Skeletal muscle satellite cell (primary cell): Measurements from ENCODE around the gene ATG2B.
"Not testable (repeated sequence)": the region's sequence is repeated elsewhere in the genome, so short reads cannot be mapped to it uniquely, and the experiment has no call there.

Experiments used
- H3K27me3 ChIP-seq: 2 replicates; pipeline ENCODE4 v1.7.0; 2013; ENCODE audit warnings: low read length; ENCODE audit not compliant: control insufficient read depth, insufficient read depth
- H3K36me3 ChIP-seq: 2 replicates; pipeline ENCODE4 v1.7.0; 2013; ENCODE audit warnings: mild to moderate bottlenecking, control low read depth, low read length; ENCODE audit not compliant: insufficient read depth
- H3K4me1 ChIP-seq: 2 replicates; pipeline ENCODE4 v1.7.0; 2013; ENCODE audit warnings: low read length; ENCODE audit not compliant: control insufficient read depth, insufficient read depth
- H3K4me2 ChIP-seq: 2 replicates; pipeline ENCODE4 v1.7.0; 2013; ENCODE audit warnings: mild to moderate bottlenecking, low read length
- H3K4me3 ChIP-seq: 2 replicates; pipeline ENCODE4 v1.7.0; 2013; ENCODE audit warnings: low read length
- H3K9ac ChIP-seq: 2 replicates; pipeline ENCODE4 v1.7.0; 2013; ENCODE audit warnings: mild to moderate bottlenecking, low read depth, low read length, moderate library complexity
- H3K9me3 ChIP-seq: replicated peaks from 2 replicates; pipeline ENCODE4 v1.7.0; 2013; ENCODE audit warnings: mild to moderate bottlenecking, control low read depth, low read length

Gene ATG2B

GRCh38 chr14:96349286-96350075 lies 13.7 kb downstream of the ATG2B start:
- Histone ChIP-seq H3K36me3 (no peaks in the 10 kb centered on the region), H3K4me3 (no peak overlapping the region), H3K4me1 (peaks cover 4% of the 10 kb centered on the region), H3K27me3 (no peaks in the 10 kb centered on the region), H3K9me3 (no peaks in the 10 kb centered on the region), H3K9ac (no peak overlapping the region), H3K4me2 (no peak overlapping the region)

GRCh38 chr14:96347957-96348356 lies 15.2 kb downstream of the ATG2B start:
- not testable (repeated sequence) for H3K4me3 ChIP-seq, H3K27me3 ChIP-seq

GRCh38 chr14:96345669-96346068 lies 17.5 kb downstream of the ATG2B start:
- H3K4me2 ChIP-seq: no peak overlapping the region
- no peaks in the 10 kb centered on the region for H3K9me3 ChIP-seq
- no peaks in the 10 kb centered on the region for H3K27me3 ChIP-seq
- H3K36me3 ChIP-seq: no peaks in the 10 kb centered on the region
- peaks cover 4% of the 10 kb centered on the region for H3K4me1 ChIP-seq
- H3K9ac ChIP-seq: no peak overlapping the region
- no peak overlapping the region for H3K4me3 ChIP-seq

More at GRCh38 chr14:96347957-96348356, 15.2 kb downstream of the ATG2B start:
- not testable (repeated sequence) for H3K9ac ChIP-seq, H3K9me3 ChIP-seq, H3K4me1 ChIP-seq, H3K4me2 ChIP-seq, H3K36me3 ChIP-seq

- no peak overlapping the region for H3K9ac ChIP-seq
- no peaks in the 10 kb centered on the region for H3K9me3 ChIP-seq
- no peak overlapping the region for H3K4me2 ChIP-seq
- peaks cover 12% of the 10 kb centered on the region for H3K36me3 ChIP-seq
- no peaks in the 10 kb centered on the region for H3K27me3 ChIP-seq
- H3K4me3 ChIP-seq: no peak overlapping the region
- peaks cover 7% of the 10 kb centered on the region for H3K4me1 ChIP-seq
Measured at GRCh38 chr14:96341323-96341722, 21.8 kb downstream of the ATG2B start.

- Histone ChIP-seq H3K4me1 (peaks cover 7% of the 10 kb centered on the region), H3K4me3 (no peak overlapping the region), H3K9ac (no peak overlapping the region), H3K36me3 (peaks cover 12% of the 10 kb centered on the region), H3K4me2 (no peak overlapping the region), H3K9me3 (no peaks in the 10 kb centered on the region), H3K27me3 (no peaks in the 10 kb centered on the region)
Measured at GRCh38 chr14:96338551-96338950, 24.6 kb downstream of the ATG2B start.

GRCh38 chr14:96324219-96324618 lies 38.9 kb downstream of the ATG2B start:
- Histone ChIP-seq H3K4me2 (no peak overlapping the region), H3K36me3 (peaks cover 35% of the 10 kb centered on the region), H3K9me3 (no peaks in the 10 kb centered on the region), H3K4me1 (no peaks in the 10 kb centered on the region), H3K4me3 (no peak overlapping the region), H3K9ac (no peak overlapping the region), H3K27me3 (no peaks in the 10 kb centered on the region)

GRCh38 chr14:96320605-96321004 lies 42.5 kb downstream of the ATG2B start:
- Histone ChIP-seq H3K9me3 (no peaks in the 10 kb centered on the region), H3K36me3 (peaks cover 57% of the 10 kb centered on the region), H3K4me3 (no peak overlapping the region)

GRCh38 chr14:96318836-96319235 lies 44.3 kb downstream of the ATG2B start:
- Histone ChIP-seq H3K4me2 (no peak overlapping the region), H3K9me3 (no peaks in the 10 kb centered on the region), H3K4me1 (no peaks in the 10 kb centered on the region), H3K9ac (no peak overlapping the region), H3K4me3 (no peak overlapping the region), H3K27me3 (no peaks in the 10 kb centered on the region), H3K36me3 (peaks cover 50% of the 10 kb centered on the region)

More at GRCh38 chr14:96320605-96321004, 42.5 kb downstream of the ATG2B start:
- no peak overlapping the region for H3K9ac ChIP-seq
- no peaks in the 10 kb centered on the region for H3K4me1 ChIP-seq
- no peaks in the 10 kb centered on the region for H3K27me3 ChIP-seq
- no peak overlapping the region for H3K4me2 ChIP-seq

- peaks cover 53% of the 10 kb centered on the region for H3K36me3 ChIP-seq
- H3K4me1 ChIP-seq: no peaks in the 10 kb centered on the region
- H3K9me3 ChIP-seq: no peaks in the 10 kb centered on the region
- no peak overlapping the region for H3K4me2 ChIP-seq
- no peaks in the 10 kb centered on the region for H3K27me3 ChIP-seq
- no peak overlapping the region for H3K4me3 ChIP-seq
- no peak overlapping the region for H3K9ac ChIP-seq
Measured at GRCh38 chr14:96316087-96316486, 47.1 kb downstream of the ATG2B start.

- peaks cover 56% of the 10 kb centered on the region for H3K36me3 ChIP-seq
- no peak overlapping the region for H3K9ac ChIP-seq
Measured at GRCh38 chr14:96310906-96311305, 52.2 kb downstream of the ATG2B start.

GRCh38 chr14:96309896-96310330 lies 53.2 kb downstream of the ATG2B start:
- Histone ChIP-seq H3K9ac (no peak overlapping the region), H3K36me3 (peaks cover 52% of the 10 kb centered on the region), H3K9me3 (no peaks in the 10 kb centered on the region), H3K4me3 (no peak overlapping the region), H3K4me1 (no peaks in the 10 kb centered on the region), H3K4me2 (no peak overlapping the region), H3K27me3 (no peaks in the 10 kb centered on the region)

More at GRCh38 chr14:96310906-96311305, 52.2 kb downstream of the ATG2B start:
- Histone ChIP-seq H3K4me1 (no peaks in the 10 kb centered on the region), H3K4me2 (no peak overlapping the region), H3K4me3 (no peak overlapping the region), H3K9me3 (no peaks in the 10 kb centered on the region), H3K27me3 (no peaks in the 10 kb centered on the region)
